Erythroblast (primary cell): ENCODE data around the gene NPC1L1.

Source experiments
- GATA1 ChIP-seq: IDR thresholded peaks from 2 replicates; pipeline ENCODE4 v1.6.1; 2011; ENCODE audit warnings: low read depth, mild to moderate bottlenecking, control low read depth, low read length, moderate library complexity
- POLR2A ChIP-seq: IDR thresholded peaks from 2 replicates; pipeline ENCODE4 v1.6.1; 2011; ENCODE audit warnings: mild to moderate bottlenecking, low read length

DNA sequence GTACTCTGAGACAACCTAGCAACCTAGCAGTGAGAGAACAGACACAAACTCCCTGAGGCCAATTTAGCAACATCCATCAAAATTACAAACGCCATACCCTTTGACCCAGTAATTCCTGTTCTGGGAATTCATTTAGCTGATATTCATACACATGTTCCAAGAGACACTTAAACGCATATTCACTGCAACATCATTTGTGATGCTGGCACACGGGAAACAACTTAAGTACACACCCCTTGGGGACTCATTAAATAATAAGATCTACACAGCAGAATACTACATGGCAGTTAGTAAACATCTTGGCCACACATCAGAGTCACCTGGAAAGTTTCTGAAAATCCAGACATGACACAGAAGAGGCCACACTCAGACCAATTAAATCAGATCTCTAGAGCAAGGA is 68.3 kb downstream of the NPC1L1 start:
- no peak for TF ChIP-seq POLR2A
- TF ChIP-seq GATA1 = no peak
